Measurements from ENCODE around the gene FUNDC2.

FUNDC2 gene

DNA sequence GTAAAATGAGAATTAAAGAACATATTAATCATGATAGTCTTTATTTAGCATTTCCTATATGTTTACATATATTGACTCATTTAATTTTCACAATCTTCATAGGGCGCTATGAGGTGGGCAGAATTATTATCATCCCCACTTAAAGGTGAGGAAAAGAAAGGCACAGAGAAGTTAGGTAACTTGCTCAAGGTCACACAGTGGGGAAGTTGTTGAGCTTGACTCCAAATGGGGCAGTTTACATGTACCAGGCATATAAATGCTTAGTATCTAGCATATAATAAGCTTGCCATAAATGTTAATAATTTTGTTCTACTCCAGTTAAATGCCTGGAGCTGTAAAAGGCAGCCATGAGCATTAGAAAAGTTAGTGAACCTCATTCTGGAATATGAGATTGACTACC is 42.8 kb downstream of the FUNDC2 start:
- intact Hi-C loops (cut with micrococcal nuclease) = loop anchor here (5.0 kb wide), 1 partner anchor 47 kb away; the partner anchor contains the start of gene F8
- Mint-ChIP-seq H3K4me1 (ENCODE audit: low read depth) (peaks cover 42% of the 10 kb centered on the region), H3K27me3 (no peaks in the 10 kb centered on the region), H3K4me3 (no peak overlapping the region), H3K27ac (no peak overlapping the region), H3K36me3 (ENCODE audit: low read depth) (peaks cover 27% of the 10 kb centered on the region), H3K9me3 (no peaks in the 10 kb centered on the region)

GRCh38 chrX:155070038-155070437 is 43.4 kb downstream of the FUNDC2 start:
- Mint-ChIP-seq H3K27me3 (no peaks in the 10 kb centered on the region), H3K9me3 (no peaks in the 10 kb centered on the region), H3K4me1 (ENCODE audit: low read depth) (peaks cover 43% of the 10 kb centered on the region), H3K27ac (peak overlapping the region; percentile 97), H3K36me3 (ENCODE audit: low read depth) (peaks cover 31% of the 10 kb centered on the region), H3K4me3 (peak overlapping the region; percentile 83)
- intact Hi-C loops (cut with micrococcal nuclease) = no loop called here

DNA sequence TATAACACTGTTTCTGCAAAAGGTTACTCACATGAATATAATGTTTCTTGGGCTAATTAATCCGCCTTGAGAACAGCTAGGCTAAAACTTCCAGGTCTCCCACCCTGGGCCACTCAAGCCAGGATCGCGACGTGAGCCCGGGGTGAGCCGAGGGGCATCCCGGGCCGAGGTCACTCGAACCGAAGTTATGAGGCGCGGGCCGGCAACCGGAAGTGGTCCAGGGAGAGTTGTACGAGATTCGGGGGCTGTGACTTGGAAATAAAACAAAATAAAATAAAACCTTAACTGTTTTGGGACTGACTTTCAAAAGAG is 44.0 kb downstream of the FUNDC2 start:
- intact Hi-C loops (cut with micrococcal nuclease) = no loop called here
- Mint-ChIP-seq H3K27ac (peak overlapping the region; percentile 97), H3K4me1 (ENCODE audit: low read depth) (peaks cover 44% of the 10 kb centered on the region)

DNA sequence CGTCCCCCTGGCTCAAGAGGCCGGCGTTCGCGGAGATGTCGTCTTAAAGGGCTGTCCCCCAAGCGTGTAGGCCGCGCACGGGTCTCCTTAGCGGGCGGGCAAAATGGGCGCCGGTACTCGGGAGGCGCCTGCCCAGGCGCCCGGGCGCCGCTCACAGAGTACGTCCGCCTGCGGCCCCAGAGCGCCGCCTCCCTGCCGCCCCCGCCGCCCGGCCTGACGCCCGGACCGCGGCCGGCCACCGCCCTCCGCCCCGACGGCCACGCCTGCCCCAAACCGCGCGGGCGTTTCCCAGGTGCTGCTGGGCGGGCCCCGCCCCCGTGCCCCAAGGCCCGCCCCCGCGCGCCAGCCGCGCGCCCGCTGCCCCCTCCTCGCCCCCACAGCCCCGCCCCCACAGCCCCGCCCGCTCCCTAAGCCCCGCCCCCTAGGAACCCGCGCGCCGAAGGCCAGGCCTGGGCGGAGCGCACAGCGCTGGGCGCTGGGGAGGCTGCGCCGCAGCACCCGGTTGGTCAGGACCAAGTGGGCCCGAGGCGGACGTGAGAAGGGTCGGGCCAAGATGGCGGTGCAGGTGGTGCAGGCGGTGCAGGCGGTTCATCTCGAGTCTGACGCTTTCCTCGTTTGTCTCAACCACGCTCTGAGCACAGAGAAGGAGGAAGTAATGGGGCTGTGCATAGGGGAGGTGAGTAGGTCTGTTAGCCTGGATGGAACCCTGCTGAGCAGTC is 44.5 kb downstream of the FUNDC2 start, which contains the start of the genes BRCC3, CMC4 and MTCP1:
Gene BRCC3, plus strand, starts transcription at position 534 of the 719 bp plus-strand sequence. Its CDS starts 20 bp downstream, at position 554.
Gene CMC4, minus strand, starts transcription at position 162 of the 719 bp plus-strand sequence. CDS start 7,113 bp downstream, outside the sequence.
Gene MTCP1, minus strand, starts transcription at position 162 of the 719 bp plus-strand sequence. CDS start 5,126 bp downstream, outside the sequence.
- Mint-ChIP-seq H3K4me1 (ENCODE audit: low read depth) (peaks cover 44% of the 10 kb centered on the region), H3K27me3 (no peaks in the 10 kb centered on the region), H3K9me3 (no peaks in the 10 kb centered on the region), H3K27ac (peak within 1 kb of the TSS; percentile 97), H3K36me3 (ENCODE audit: low read depth) (peaks cover 42% of the 10 kb centered on the region), H3K4me3 (peak within 1 kb of the TSS; percentile 86)
- intact Hi-C loops (cut with micrococcal nuclease) = no loop called here

More for the DNA sequence above, 44.0 kb downstream of the FUNDC2 start:
- H3K4me3 Mint-ChIP-seq = peak overlapping the region; percentile 83
- no peaks in the 10 kb centered on the region for H3K9me3 Mint-ChIP-seq
- peaks cover 37% of the 10 kb centered on the region for H3K36me3 Mint-ChIP-seq (ENCODE audit: low read depth)
- H3K27me3 Mint-ChIP-seq = no peaks in the 10 kb centered on the region

GRCh38 chrX:155071694-155072280 is 45.1 kb downstream of the FUNDC2 start:
- no peaks in the 10 kb centered on the region for H3K27me3 Mint-ChIP-seq
- peaks cover 44% of the 10 kb centered on the region for H3K4me1 Mint-ChIP-seq (ENCODE audit: low read depth)
- intact Hi-C loops (cut with micrococcal nuclease) = no loop called here
- peaks cover 48% of the 10 kb centered on the region for H3K36me3 Mint-ChIP-seq (ENCODE audit: low read depth)
- peak overlapping the region; percentile 97 for H3K27ac Mint-ChIP-seq
- H3K9me3 Mint-ChIP-seq = no peaks in the 10 kb centered on the region
- peak overlapping the region; percentile 86 for H3K4me3 Mint-ChIP-seq

- no peak overlapping the region for H3K27ac Mint-ChIP-seq
- no peaks in the 10 kb centered on the region for H3K9me3 Mint-ChIP-seq
Measured at GRCh38 chrX:155086202-155086840, 59.7 kb downstream of the FUNDC2 start.

GRCh38 chrX:155086961-155087735 is 60.5 kb downstream of the FUNDC2 start:
- intact Hi-C loops (cut with micrococcal nuclease) = no loop called here
- H3K4me3 Mint-ChIP-seq = no peak overlapping the region
- no peak overlapping the region for H3K27ac Mint-ChIP-seq
- H3K27me3 Mint-ChIP-seq = no peaks in the 10 kb centered on the region
- H3K9me3 Mint-ChIP-seq = no peaks in the 10 kb centered on the region
- H3K36me3 Mint-ChIP-seq (ENCODE audit: low read depth) = peaks cover 74% of the 10 kb centered on the region
- peaks cover 15% of the 10 kb centered on the region for H3K4me1 Mint-ChIP-seq (ENCODE audit: low read depth)

More at GRCh38 chrX:155086202-155086840, 59.7 kb downstream of the FUNDC2 start:
- intact Hi-C loops (cut with micrococcal nuclease) = no loop called here
- no peaks in the 10 kb centered on the region for H3K27me3 Mint-ChIP-seq
- peaks cover 15% of the 10 kb centered on the region for H3K4me1 Mint-ChIP-seq (ENCODE audit: low read depth)
- no peak overlapping the region for H3K4me3 Mint-ChIP-seq
- peaks cover 74% of the 10 kb centered on the region for H3K36me3 Mint-ChIP-seq (ENCODE audit: low read depth)

DNA sequence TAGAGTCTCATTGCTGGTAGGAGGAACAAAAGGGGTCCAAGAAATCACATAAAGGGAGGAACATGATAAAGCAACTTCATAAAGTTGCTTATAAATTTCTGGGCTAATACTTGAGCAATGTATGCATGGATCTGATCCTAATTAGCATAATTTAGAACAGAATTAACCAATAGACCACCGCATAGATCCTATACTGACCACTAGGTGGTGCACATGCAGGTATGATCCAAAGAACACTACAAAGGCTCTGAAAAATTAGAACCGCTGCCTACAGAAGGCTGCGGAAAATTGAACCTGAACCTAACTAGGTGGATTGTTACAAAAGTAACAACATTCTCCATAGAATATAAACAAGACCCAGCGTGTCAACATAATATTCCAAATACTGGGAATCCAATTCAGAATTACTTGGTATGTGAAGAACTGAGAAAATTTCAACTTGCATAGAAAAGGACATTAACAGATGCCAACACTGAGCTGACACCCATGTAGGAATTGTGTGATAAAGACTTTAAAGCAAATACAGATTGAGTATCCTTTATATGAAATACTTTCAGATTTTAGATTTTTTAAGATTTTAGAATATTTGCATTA is 67.9 kb downstream of the FUNDC2 start:
- Mint-ChIP-seq H3K9me3 (no peaks in the 10 kb centered on the region), H3K4me3 (no peak overlapping the region), H3K36me3 (ENCODE audit: low read depth) (peaks cover 69% of the 10 kb centered on the region), H3K27me3 (no peaks in the 10 kb centered on the region), H3K27ac (no peak overlapping the region), H3K4me1 (ENCODE audit: low read depth) (no peaks in the 10 kb centered on the region)
- intact Hi-C loops (cut with micrococcal nuclease) = loop anchor here (5.0 kb wide), 1 partner anchor 728 kb away; no protein-coding TSS in a partner anchor

DNA sequence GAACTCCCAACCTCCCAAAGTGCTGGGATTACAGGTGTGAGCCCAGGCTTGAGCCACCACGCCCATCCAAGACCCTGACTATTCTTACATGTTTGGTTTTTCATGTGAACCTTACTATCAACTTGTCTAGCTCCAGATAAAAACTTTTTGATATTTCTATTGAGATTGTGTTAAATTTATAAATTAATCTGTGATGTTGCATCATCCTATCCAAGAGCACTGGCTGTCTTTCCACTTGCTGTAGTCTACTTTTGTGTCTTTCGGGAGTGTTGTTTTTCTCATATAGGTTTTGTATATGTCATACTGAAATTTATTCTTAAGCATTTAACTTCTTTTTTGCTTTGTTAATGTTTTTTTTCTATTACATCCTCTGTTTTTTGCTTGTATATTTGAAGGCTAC is 79.3 kb downstream of the FUNDC2 start:
- intact Hi-C loops (cut with micrococcal nuclease) = loop anchor here (10.0 kb wide), 1 partner anchor 119 kb away; no protein-coding TSS in a partner anchor
- Mint-ChIP-seq H3K4me1 (ENCODE audit: low read depth) (no peaks in the 10 kb centered on the region), H3K36me3 (ENCODE audit: low read depth) (peaks cover 46% of the 10 kb centered on the region), H3K27me3 (no peaks in the 10 kb centered on the region), H3K9me3 (no peaks in the 10 kb centered on the region), H3K27ac (no peak overlapping the region), H3K4me3 (no peak overlapping the region)

DNA sequence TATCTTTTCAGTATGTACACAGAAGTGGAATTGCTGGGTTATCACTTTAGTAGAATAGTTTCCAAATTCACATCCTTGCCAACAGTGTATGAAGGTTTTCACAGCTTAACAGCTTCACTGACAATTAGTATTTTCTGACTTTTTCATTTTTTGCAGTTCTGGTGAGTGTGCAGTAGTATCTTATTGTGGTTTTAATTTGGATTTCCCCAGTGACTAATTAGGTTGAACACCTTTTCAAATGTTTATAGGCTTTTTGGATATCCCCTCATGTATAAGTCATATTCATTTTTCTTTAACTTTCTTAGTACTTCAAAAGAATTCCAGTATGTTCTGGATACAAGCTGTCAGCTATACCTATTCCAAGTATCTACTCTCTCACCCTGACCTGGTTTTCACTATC is 81.8 kb downstream of the FUNDC2 start:
- H3K9me3 Mint-ChIP-seq = no peaks in the 10 kb centered on the region
- no peak overlapping the region for H3K27ac Mint-ChIP-seq
- H3K36me3 Mint-ChIP-seq (ENCODE audit: low read depth) = peaks cover 49% of the 10 kb centered on the region
- H3K4me1 Mint-ChIP-seq (ENCODE audit: low read depth) = no peaks in the 10 kb centered on the region
- no peaks in the 10 kb centered on the region for H3K27me3 Mint-ChIP-seq
- H3K4me3 Mint-ChIP-seq = no peak overlapping the region
- intact Hi-C loops (cut with micrococcal nuclease) = loop anchor here (10.0 kb wide), 1 partner anchor 116 kb away; no protein-coding TSS in a partner anchor
